GM12878 (cell line): ENCODE data around the gene FGGY. TPM values are rescaled to one million over a fixed set of nuclear protein-coding genes. Genes with fewer than 3 reads are reported as not detected.

Experiments used
- CBX5 ChIP-seq: sonication (generic); IDR thresholded peaks from 2 replicates; pipeline ENCODE4 v1.6.1; 2016; ENCODE audit warnings: low read depth, moderate library complexity, mild to moderate bottlenecking, inconsistent platforms
- CUX1 ChIP-seq: IDR thresholded peaks from 2 replicates; pipeline ENCODE4 v1.6.1; 2012; ENCODE audit warnings: improper control_type of control experiment, low read depth, low read length; ENCODE audit not compliant: insufficient replicate concordance
- EED ChIP-seq: sonication (generic); IDR thresholded peaks from 2 replicates; pipeline ENCODE4 v1.6.1; 2016; ENCODE audit warnings: antibody characterized with exemption, low read depth
- MEF2A ChIP-seq: IDR thresholded peaks from 2 replicates; pipeline ENCODE4 v1.6.1; 2011; ENCODE audit warnings: low read depth, mild to moderate bottlenecking, low read length, moderate library complexity; ENCODE audit not compliant: insufficient read depth
- POU2F2 ChIP-seq: IDR thresholded peaks from 3 replicates; pipeline ENCODE4 v1.6.1; 2011; ENCODE audit warnings: low read depth, mild to moderate bottlenecking, low read length, borderline replicate concordance
- RCOR1 ChIP-seq: conservative IDR thresholded peaks from 2 replicates; pipeline ENCODE4 v1.6.1; 2012; ENCODE audit warnings: low read depth, low read length, improper control_type of control experiment
- USF2 ChIP-seq: IDR thresholded peaks from 2 replicates; pipeline ENCODE4 v1.6.1; 2011; ENCODE audit warnings: low read depth, low read length, improper control_type of control experiment, borderline replicate concordance
- ZBED1 ChIP-seq: IDR thresholded peaks from 2 replicates; pipeline ENCODE4 v1.6.1; 2016; ENCODE audit warnings: borderline replicate concordance
- polyA plus RNA-seq, 11 experiments: library from polyadenylated mRNA; depleted of rRNA in 4 of 11; unstranded in 6 of 11; stranded (reverse) in 5 of 11; fragments of >200 nt; fragmentation: Nextera tagmentation in 4 of 11; fragmentation: Illumina TruSeq in 1 of 11; extraction: Ambion mirVana in 4 of 11; extraction: Trizol in 1 of 11; gene quantifications; 1 replicate in 1 of 11; 2 replicates in 10 of 11; pipeline versions ENCODE4 v1.2.1 to v1.2.3, GENCODE V29; 2011 to 2016; ENCODE audit warnings: inconsistent platforms in 2 of 11, missing spikeins in 2 of 11, low read depth in 1 of 11
- total RNA-seq, 4 experiments: library from RNA; depleted of rRNA in 3 of 4; stranded (reverse); fragments of >200 nt in 3 of 4; fragmentation: Illumina TruSeq in 1 of 4; extraction: Trizol in 1 of 4; gene quantifications; 2 replicates each; pipeline versions ENCODE4 v1.2.1 to v1.2.3, GENCODE V29; 2013 to 2021

Gene FGGY
- total and polyA plus RNA-seq, 10 of the 15 experiments (the other 5 are each of a cell fraction or from before 2014, with no cell fraction given): 6.2 to 11.9 (median 7.5) TPM

- TF ChIP-seq USF2 (no peak), RCOR1 (no peak), POU2F2 (no peak), CUX1 (no peak), MEF2A (no peak), ZBED1 (no peak), EED (no peak), CBX5 (no peak)
These were observed 137.4 kb downstream of the FGGY start (continued) for GRCh38 chr1:59434336-59434735.
